Measurements from ENCODE around the gene XAB2.
"Not testable (repeated sequence)": the region's sequence is repeated elsewhere in the genome, so short reads cannot be mapped to it uniquely, and the experiment has no call there.

DNA sequence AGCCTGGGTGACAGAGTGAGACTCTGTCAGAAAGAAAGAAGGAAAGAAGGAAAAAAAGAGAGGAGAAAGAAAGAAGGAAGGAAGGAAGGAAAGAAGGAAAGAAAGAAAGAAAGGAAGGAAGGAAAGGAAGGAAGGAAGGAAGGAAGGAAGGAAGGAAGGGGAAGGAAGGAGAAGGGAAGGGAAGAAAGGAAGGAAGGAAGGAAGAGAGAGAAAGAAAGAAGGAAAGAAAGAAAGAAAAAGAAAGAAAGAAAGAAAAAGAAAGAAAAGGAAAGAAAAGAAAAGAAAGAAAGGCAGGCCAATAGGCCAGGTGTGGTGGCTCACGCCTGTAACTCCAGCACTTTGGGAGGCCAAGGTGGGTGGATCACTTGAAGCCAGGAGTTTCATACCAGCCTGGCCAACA is 51.9 kb downstream of the XAB2 start:
- TF ChIP-seq EZH2 (IDR thresholded peaks at IDR 0.05; ENCODE audit: insufficient read depth, poor library complexity, severe bottlenecking); EZH2phosphoT487 (IDR thresholded peaks at IDR 0.05; ENCODE audit: insufficient read depth, low read depth): not testable (repeated sequence)
